Colonic mucosa (tissue), 4 donors: ENCODE measurements around the gene DOCK9. TPM values are rescaled to one million over a fixed set of nuclear protein-coding genes. Genes with fewer than 3 reads are reported as not detected.

ENCODE experiments used
- DNase-seq: peaks from one replicate; pipeline ENCODE4 v3.0.0-alpha.2; 2020
- H3K27ac ChIP-seq: fragments of 200-600 bp; one replicate; pipeline ENCODE4 v1.8.0; 2021
- H3K27me3 ChIP-seq: fragments of 200-600 bp; one replicate; pipeline ENCODE4 v1.8.0; 2021
- H3K36me3 ChIP-seq: fragments of 200-600 bp; one replicate; pipeline ENCODE4 v1.8.0; 2021
- H3K4me1 ChIP-seq: fragments of 200-600 bp; one replicate; pipeline ENCODE4 v1.8.0; 2021; ENCODE audit warnings: mild to moderate bottlenecking
- H3K4me3 ChIP-seq: fragments of 200-600 bp; one replicate; pipeline ENCODE4 v1.8.0; 2021
- H3K9ac ChIP-seq, 2 donors: one replicate each; pipeline ENCODE4 v1.7.0; 2013; ENCODE audit warnings: control low read depth in 2 of 2, low read depth in 2 of 2, low read length in 2 of 2
- H3K9me3 ChIP-seq: fragments of 200-600 bp; one replicate; pipeline ENCODE4 v1.8.0; 2021
- CTCF ChIP-seq: fragments of 200-600 bp; IDR thresholded peaks from one replicate; pipeline ENCODE4 v1.8.0; 2022; ENCODE audit warnings: antibody characterized with exemption, mild to moderate bottlenecking
- intact Hi-C: fragments of 100-400 bp; cut with DNase I; formaldehyde crosslinking; loops from one replicate; pipeline ENCODE4 v1.14.1; 2022
- total RNA-seq, 2 donors: library from RNA; stranded (reverse); fragmentation: NEBNext Ultra II Directional in 1 of 2; extraction: Animal tissue kit (Norgen Biotek cat#: 25700) in 1 of 2; gene quantifications; one replicate each; pipeline ENCODE4 v1.2.1, GENCODE V29; 2021
- donor health status: healthy.
- donor health status: DM: no; HTN: no; CAD: no.
- donor health status: DM: no; HTN: no; CAD: no.

DOCK9 gene
- total RNA-seq, 2 donors from 2014 or later = 42.3 to 52.4 TPM

- Histone ChIP-seq H3K4me1 (no peaks in the 10 kb centered on the region), H3K9ac (no peak overlapping the region), H3K9me3 (no peaks in the 10 kb centered on the region), H3K36me3 (no peaks in the 10 kb centered on the region), H3K27ac (no peak overlapping the region), H3K4me3 (no peak overlapping the region), H3K27me3 (no peaks in the 10 kb centered on the region)
- intact Hi-C loops = no loop called here
- TF ChIP-seq CTCF = no peak
- DNase-seq = no peak
Observed at GRCh38 chr13:98856983-98857382, 120.9 kb downstream of the DOCK9 start.

GRCh38 chr13:98854448-98854847 lies 123.4 kb downstream of the DOCK9 start:
- Histone ChIP-seq H3K36me3 (no peaks in the 10 kb centered on the region), H3K4me3 (no peak overlapping the region), H3K27ac (no peak overlapping the region), H3K4me1 (no peaks in the 10 kb centered on the region), H3K27me3 (no peaks in the 10 kb centered on the region), H3K9ac (no peak overlapping the region), H3K9me3 (no peaks in the 10 kb centered on the region)
- intact Hi-C loops = no loop called here
- no peak for DNase-seq
- no peak for TF ChIP-seq CTCF

GRCh38 chr13:98853771-98854221 lies 124.1 kb downstream of the DOCK9 start:
- no peaks in the 10 kb centered on the region for H3K4me1 ChIP-seq
- H3K9me3 ChIP-seq = no peaks in the 10 kb centered on the region
- no peak for TF ChIP-seq CTCF
- H3K36me3 ChIP-seq = no peaks in the 10 kb centered on the region
- DNase-seq = no peak
- H3K4me3 ChIP-seq = no peak overlapping the region
- H3K27me3 ChIP-seq = no peaks in the 10 kb centered on the region
- H3K27ac ChIP-seq = no peak overlapping the region
- intact Hi-C loops = no loop called here
- H3K9ac ChIP-seq = no peak overlapping the region

GRCh38 chr13:98851276-98851675 lies 126.6 kb downstream of the DOCK9 start:
- Histone ChIP-seq H3K4me1 (no peaks in the 10 kb centered on the region), H3K9ac (no peak overlapping the region), H3K27ac (no peak overlapping the region), H3K36me3 (no peaks in the 10 kb centered on the region), H3K9me3 (no peaks in the 10 kb centered on the region), H3K4me3 (no peak overlapping the region), H3K27me3 (no peaks in the 10 kb centered on the region)
- TF ChIP-seq CTCF = no peak
- DNase-seq = no peak
- intact Hi-C loops = no loop called here

- no peak overlapping the region for H3K27ac ChIP-seq
- H3K27me3 ChIP-seq = no peaks in the 10 kb centered on the region
- no peaks in the 10 kb centered on the region for H3K36me3 ChIP-seq
- no peak overlapping the region for H3K4me3 ChIP-seq
- no peak for TF ChIP-seq CTCF
- no peak for DNase-seq
- no peak overlapping the region for H3K9ac ChIP-seq
- H3K9me3 ChIP-seq = no peaks in the 10 kb centered on the region
- intact Hi-C loops = loop anchor here (10.0 kb wide), 2 partner anchors 174 to 994 kb away; no protein-coding TSS in a partner anchor
- no peaks in the 10 kb centered on the region for H3K4me1 ChIP-seq
Observed at GRCh38 chr13:98848746-98849145, 129.1 kb downstream of the DOCK9 start.

GRCh38 chr13:98847780-98848179 lies 130.1 kb downstream of the DOCK9 start:
- Histone ChIP-seq H3K36me3 (no peaks in the 10 kb centered on the region), H3K9ac (no peak overlapping the region), H3K9me3 (no peaks in the 10 kb centered on the region), H3K4me3 (no peak overlapping the region), H3K27me3 (no peaks in the 10 kb centered on the region), H3K4me1 (no peaks in the 10 kb centered on the region), H3K27ac (no peak overlapping the region)
- no peak for DNase-seq
- TF ChIP-seq CTCF = no peak
- intact Hi-C loops = loop anchor here (10.0 kb wide), 2 partner anchors 173 to 993 kb away; no protein-coding TSS in a partner anchor
